Bone marrow (tissue), 2 donors: ENCODE measurements around the gene SNAP29.
"Not testable (repeated sequence)": the region's sequence is repeated elsewhere in the genome, so short reads cannot be mapped to it uniquely, and the experiment has no call there.

ENCODE experiments used
- DNase-seq, 2 donors: peaks; one replicate each; lab custom pipeline; 2025; lab: John Stamatoyannopoulos, UW

Gene SNAP29

DNA sequence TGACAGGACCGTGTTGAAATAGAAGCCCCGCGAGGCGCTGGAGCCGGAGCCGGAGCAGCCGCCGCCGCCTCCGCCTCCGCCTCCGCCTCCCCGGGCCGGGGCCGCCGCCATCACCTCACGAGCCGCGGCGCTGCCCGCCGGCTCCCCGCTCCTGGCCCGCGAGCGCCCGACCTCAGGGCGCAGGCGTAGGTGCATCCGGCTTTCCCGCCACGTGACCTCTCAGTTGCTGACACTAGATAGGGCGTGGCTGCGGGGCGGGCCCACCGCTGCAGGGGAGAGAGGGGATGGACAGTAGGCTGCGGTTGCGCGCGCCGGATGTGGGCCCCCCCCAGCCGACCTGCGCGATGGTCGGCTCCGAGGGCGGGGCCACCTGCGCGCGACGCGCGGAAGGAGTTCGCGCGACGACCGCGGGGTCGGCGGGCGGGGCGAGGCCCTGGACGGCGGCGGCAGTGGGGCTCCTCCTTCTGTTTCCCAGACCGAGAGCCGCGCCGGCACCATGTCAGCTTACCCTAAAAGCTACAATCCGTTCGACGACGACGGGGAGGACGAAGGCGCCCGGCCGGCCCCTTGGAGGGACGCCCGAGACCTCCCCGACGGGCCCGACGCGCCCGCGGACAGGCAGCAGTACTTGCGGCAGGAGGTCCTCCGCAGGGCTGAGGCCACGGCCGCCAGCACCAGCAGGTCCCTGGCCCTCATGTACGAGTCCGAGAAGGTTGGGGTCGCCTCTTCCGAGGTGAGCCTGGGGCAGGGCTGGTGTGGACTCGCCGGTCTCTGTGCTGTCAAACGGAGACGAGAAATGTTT lies at the start of gene SNAP29, which contains the start of gene PI4KA:
Gene SNAP29, plus strand, starts transcription at position 393 of the 802 bp plus-strand sequence. Its CDS starts 104 bp downstream, at position 497.
Gene PI4KA, minus strand, starts transcription at position 197 of the 802 bp plus-strand sequence. Its CDS starts 86 bp downstream, at position 111.
- peak; percentile 85 to 90 for DNase-seq

- DNase-seq = no peak
Measured at GRCh38 chr22:20809538-20810185, 49.1 kb upstream of the SNAP29 start.

GRCh38 chr22:20810645-20811044 lies 48.2 kb upstream of the SNAP29 start:
- no peak for DNase-seq

- no peak for DNase-seq
Measured at GRCh38 chr22:20811171-20811570, 47.6 kb upstream of the SNAP29 start.

DNA sequence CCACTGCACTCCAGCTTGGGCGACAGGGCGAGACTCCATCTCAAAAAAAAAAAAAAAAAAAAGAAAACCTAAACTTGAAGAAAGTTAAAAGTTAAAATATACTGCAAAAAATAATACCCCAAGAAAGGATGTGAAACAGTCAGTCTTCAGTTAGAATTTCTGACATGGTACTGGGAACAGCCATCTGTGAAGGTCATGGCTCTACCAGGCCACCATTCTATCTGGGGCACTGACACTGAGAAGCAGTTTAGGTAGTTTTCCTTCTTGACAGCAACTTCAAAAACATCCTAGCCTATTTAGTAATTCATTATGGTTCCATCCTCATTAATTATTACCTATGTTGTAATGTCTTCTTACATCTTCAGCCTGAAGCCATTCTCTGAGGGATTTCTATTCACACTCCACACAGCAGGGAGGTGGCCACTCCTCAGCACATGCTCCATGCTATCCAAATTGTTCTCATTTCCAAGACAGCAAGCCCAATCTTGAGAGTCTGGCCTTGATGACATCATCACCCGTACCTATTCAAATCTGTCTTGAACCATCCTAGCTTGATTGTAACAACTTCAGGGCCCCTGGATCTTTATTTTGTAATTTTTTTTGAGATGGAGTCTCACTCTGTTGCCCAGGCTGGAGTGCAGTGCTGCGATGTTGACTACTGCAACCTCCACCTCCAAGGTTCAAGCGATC lies 46.7 kb upstream of the SNAP29 start:
- DNase-seq = no peak

DNA sequence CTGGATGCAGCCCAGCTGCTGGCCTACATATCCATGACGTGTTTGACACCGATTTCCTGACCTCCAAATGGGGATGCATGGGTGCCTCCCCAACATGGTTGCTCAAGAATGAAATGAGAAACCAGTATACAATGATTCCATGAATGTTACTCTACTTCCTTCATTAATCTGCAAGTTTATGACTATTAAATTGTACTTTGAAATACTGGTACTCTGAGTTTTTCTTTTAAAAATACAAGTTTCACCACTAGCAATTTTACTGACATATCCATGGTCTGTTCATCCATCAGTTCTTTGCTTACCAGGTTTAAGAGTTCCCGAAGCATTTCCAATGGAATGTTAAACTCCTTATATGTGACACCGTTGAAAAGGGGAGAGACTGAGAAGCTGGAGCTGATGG lies 45.8 kb upstream of the SNAP29 start:
- DNase-seq = no peak

- DNase-seq = no peak
Measured at GRCh38 chr22:20814221-20814808, 44.5 kb upstream of the SNAP29 start.

- no peak for DNase-seq
Measured at GRCh38 chr22:20815477-20816050, 43.2 kb upstream of the SNAP29 start.

GRCh38 chr22:20816559-20816958 lies 42.2 kb upstream of the SNAP29 start:
- no peak for DNase-seq

DNA sequence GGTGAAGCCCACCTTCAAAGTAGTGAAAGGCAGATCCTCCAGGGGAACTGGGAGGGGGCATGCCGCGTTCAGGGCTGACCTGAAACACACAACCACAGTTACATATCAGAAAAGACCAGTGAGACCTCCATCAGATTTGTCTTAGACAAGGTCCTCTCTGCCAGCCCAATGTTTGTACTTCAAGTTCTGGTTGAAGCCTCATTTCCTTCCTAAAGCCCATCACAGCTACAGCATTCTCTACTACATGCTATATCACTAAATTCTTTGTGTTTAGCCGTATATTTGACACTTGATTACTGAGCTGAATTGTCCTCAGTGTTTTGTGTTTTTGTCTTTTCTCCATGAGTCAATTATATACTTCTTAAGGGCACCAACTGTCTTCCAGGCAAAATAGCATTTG lies 40.3 kb upstream of the SNAP29 start:
- DNase-seq = no peak

DNA sequence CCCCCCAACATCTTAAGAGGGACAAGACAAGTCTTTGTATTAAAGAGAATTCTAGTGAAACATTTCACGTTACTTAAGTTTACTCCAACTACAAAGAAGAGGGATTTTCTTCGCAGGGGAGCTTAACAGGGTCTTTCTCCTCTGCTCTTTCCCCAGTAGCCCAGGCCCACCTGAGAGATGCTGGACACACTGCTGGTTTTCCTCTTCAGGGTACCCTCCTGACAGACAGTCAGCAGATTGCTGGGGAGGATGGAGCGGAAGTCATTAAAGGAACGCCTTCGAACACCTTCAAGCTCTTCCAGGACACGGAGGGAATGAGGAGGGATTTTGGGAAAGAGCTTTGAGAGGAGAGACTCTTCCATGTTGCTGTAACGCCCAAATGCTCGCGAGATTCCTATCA lies 39.3 kb upstream of the SNAP29 start:
- DNase-seq = no peak

DNA sequence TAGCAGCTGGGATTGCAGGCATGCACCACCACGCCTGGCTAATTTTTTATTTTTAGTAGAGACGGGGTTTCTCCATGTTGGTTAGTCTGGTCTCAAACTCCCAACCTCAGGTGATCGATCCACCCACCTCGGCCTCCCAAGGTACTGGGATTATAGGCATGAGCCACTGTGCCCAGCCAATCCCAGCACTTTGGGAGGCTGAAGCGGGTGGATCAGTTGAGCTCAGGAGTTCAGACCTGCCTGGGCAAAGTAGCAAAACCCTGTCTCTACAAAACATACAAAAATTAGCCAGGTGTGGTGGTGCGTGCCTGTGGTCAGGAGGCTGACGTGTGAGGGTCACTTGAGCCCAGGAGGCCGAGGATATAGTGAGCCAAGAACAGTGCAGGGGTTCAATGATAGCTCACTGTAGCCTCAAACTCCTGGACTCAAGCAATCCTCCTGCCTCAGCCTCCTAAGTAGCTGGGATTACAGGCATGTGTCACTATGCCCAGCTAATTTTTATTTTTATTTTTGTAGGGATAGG lies 37.0 kb upstream of the SNAP29 start:
- not testable (repeated sequence) for DNase-seq

GRCh38 chr22:20822240-20822639 lies 36.6 kb upstream of the SNAP29 start:
- no peak for DNase-seq

- DNase-seq = no peak
Measured at GRCh38 chr22:20823264-20823663, 35.5 kb upstream of the SNAP29 start.

GRCh38 chr22:20825216-20825615 lies 33.6 kb upstream of the SNAP29 start:
- DNase-seq = not testable (repeated sequence)

- no peak for DNase-seq
Measured at GRCh38 chr22:20825624-20826023, 33.2 kb upstream of the SNAP29 start.

DNA sequence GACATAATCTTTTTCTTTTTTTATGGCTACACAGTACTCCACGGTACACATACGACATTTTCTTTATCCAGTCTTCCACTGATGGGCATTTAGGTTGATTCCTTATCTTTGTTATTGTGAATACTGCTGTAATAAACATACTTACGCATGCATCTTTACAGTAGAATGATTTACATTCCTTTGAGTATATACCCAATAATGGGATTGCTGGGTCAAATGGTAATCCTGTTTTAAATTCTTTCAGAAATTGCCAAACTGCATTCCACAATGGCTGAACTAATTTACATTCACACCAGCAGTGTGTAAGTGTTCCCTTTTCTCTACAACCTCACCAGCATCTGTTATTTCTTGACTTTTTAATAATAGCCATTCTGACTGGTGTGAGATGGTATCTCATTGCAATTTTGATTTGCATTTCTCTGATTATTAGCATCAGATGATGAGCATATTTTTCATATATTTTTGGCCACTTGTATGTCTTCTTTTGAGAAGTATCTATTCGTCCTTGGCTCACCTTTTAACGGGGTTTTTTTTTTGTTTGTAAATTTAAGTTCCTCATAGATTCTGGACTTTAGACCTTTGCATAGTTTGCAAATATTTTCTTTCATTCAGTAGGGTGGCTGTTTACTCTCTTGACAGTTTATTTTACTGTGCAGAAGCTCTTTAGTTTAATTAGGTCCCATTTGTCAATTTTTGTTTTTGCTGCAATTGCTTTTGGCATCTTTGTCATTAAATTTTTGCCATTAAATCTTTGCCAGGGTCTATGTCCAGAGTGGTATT lies 32.2 kb upstream of the SNAP29 start:
- DNase-seq = not testable (repeated sequence)

GRCh38 chr22:20829491-20830134 lies 29.2 kb upstream of the SNAP29 start:
- no peak for DNase-seq

- no peak for DNase-seq
Measured at GRCh38 chr22:20833225-20833665, 25.6 kb upstream of the SNAP29 start.

- no peak for DNase-seq
Measured at GRCh38 chr22:20834206-20834605, 24.6 kb upstream of the SNAP29 start.
